Vagina (tissue), 2 donors: Measurements from ENCODE around the gene MACROD2.

Experiments used
- POLR2A ChIP-seq, 2 donors: fragments of 450-650 bp; IDR thresholded peaks; one replicate each; pipeline ENCODE4 v1.6.1; 2017; ENCODE audit warnings: antibody characterized with exemption in 2 of 2, mild to moderate bottlenecking in 2 of 2, moderate library complexity in 2 of 2
- POLR2AphosphoS5 ChIP-seq, 2 donors: sonication (generic); formaldehyde crosslinking; IDR thresholded peaks; one replicate each; pipeline ENCODE4 v1.9.0; 2017; ENCODE audit warnings: antibody characterized with exemption in 2 of 2, mild to moderate bottlenecking in 2 of 2, low read depth in 1 of 2; ENCODE audit not compliant: insufficient read depth in 1 of 2
- TF ChIP-seq, protein P1 (sequence below), 3 experiments: fragments of 450-650 bp in 2 of 3; fragments of 200-600 bp in 1 of 3; sonication (generic) in 1 of 3; IDR thresholded peaks; one replicate each; pipeline ENCODE4 v1.5.1; 2017 to 2019; ENCODE audit warnings: antibody characterized with exemption in 3 of 3, mild to moderate bottlenecking in 2 of 3, moderate library complexity in 2 of 3

DNA sequence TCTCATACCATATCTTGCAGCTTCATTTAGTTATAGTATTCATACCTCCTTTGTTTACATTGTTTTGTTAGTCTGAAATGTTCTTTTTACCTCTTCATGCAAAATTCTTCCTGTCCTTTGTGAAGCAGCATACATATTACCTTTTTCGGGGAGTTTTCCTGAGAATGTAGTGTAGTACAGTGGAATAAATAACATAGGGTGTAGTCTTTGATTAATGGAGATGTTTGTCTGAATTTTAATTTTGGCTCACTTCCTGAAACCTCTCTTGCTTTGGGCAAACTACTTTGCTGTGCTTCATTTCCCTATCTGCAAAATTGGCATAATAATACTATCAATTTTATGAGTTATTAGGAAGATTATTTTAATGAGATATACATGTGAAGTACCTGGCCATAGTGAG is 5.6 kb downstream of the MACROD2 start:
- TF ChIP-seq POLR2A (IDR thresholded peaks at IDR 0.05) (no peak), POLR2AphosphoS5 (IDR thresholded peaks at IDR 0.05; ENCODE audit: insufficient read depth in 1 of 2, low read depth in 1 of 2) (no peak)
- TF ChIP-seq, protein P1, sequence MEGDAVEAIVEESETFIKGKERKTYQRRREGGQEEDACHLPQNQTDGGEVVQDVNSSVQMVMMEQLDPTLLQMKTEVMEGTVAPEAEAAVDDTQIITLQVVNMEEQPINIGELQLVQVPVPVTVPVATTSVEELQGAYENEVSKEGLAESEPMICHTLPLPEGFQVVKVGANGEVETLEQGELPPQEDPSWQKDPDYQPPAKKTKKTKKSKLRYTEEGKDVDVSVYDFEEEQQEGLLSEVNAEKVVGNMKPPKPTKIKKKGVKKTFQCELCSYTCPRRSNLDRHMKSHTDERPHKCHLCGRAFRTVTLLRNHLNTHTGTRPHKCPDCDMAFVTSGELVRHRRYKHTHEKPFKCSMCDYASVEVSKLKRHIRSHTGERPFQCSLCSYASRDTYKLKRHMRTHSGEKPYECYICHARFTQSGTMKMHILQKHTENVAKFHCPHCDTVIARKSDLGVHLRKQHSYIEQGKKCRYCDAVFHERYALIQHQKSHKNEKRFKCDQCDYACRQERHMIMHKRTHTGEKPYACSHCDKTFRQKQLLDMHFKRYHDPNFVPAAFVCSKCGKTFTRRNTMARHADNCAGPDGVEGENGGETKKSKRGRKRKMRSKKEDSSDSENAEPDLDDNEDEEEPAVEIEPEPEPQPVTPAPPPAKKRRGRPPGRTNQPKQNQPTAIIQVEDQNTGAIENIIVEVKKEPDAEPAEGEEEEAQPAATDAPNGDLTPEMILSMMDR (IDR thresholded peaks at IDR 0.05), result no peak
